HG03175 (cell line): ENCODE data around the gene KLHL15.
"Not testable (repeated sequence)": the region's sequence is repeated elsewhere in the genome, so short reads cannot be mapped to it uniquely, and the experiment has no call there.

Experiments used
- ATAC-seq: cut with Tn5 transposase; IDR thresholded peaks from one replicate; pipeline ENCODE4 v1.9.1; 2021; ENCODE audit warnings: mild to moderate bottlenecking, moderate library complexity; ENCODE audit not compliant: unreplicated experiment

The KLHL15 gene

DNA sequence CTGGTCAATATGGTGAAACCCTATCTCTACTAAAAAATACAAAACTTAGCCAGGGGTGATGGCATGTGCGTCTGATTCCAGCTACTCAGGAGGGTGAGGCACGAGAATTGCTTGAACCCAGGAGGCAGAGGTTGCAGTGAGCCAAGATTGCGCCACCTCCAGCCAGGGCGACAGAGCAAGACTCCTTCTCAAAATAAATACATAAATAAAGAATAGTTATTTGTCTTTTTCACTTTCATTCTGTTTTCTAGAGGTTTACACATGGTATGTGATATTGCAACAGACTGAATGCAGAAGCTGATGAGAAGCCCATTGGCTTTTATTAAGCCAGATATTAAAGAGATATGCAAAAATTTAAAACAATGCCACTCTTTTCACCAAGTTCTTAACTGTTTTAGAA, 8.2 kb downstream of the KLHL15 start:
- no peak for ATAC-seq

DNA sequence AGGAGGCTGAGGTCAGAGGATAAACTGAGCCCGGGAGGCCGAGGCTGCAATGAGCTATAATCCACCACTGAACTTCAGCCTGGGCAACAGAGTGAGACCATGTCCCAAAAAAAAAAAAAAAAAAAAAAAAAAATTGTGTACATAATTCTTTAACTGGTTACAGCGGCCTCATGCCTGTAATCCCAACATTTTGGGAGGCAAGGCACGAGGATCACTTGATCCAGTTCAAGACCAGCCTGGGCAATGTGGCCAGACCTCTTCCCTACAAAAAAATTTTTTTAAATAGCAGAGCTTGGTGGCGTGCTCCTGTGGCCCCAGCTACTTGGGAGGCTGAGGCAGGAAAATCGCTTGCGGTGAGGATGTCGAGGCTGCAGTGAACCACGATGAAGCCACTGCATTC, 9.3 kb downstream of the KLHL15 start:
- ATAC-seq = no peak

DNA sequence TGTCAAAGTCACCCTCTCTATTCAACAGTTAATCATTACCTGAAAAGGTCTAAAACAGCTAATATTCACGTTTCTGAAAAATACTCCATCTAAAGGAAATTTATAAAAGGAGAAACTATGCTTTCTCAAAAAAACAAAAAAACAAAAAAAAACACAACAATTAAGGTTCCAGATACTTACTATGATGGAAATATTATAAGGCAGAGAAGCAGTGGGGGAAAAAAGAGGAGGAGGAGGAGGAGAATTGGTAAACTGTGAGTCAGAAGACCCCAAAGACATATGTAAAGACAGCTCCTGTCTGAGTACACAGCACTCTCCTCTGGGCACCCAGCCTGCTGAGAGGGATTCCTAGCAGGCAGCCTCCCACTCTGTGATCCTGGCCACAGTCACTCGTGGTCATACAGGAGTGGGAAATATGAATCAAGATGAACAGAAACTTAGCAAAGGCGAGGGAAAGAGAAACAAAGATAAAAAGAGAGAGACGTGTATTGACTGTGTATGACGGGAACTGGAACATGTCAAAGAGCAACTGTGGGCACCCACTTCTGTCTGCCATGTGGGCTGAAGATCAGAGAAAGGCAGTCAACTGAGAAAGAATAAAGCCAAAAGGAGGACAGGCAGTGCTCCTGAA, 12.5 kb downstream of the KLHL15 start:
- peak; percentile 69 for ATAC-seq

- no peak for ATAC-seq
Measured at GRCh38 chrX:24012266-24012665, 14.7 kb downstream of the KLHL15 start.

DNA sequence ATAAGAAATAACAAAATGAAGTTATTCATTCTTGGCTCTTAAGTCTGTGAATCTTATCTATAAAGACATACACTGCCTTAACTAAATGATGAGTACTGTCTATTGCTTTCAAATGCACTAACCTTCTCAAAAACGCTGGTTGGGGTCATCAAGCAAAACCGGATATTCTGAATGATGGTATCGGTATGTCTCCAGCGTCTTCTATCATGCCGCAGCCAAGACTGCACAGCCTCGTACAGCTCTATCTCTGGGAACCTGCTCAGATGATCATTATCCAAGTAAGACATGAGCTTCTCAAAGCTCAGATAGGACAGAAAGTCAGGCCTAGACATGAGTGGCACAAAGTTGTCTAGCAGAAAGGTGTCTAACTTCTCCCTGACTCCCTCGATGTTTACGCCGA, 21.1 kb downstream of the KLHL15 start:
- ATAC-seq = no peak

- ATAC-seq = no peak
Measured at GRCh38 chrX:24005028-24005427, 22.0 kb downstream of the KLHL15 start.

DNA sequence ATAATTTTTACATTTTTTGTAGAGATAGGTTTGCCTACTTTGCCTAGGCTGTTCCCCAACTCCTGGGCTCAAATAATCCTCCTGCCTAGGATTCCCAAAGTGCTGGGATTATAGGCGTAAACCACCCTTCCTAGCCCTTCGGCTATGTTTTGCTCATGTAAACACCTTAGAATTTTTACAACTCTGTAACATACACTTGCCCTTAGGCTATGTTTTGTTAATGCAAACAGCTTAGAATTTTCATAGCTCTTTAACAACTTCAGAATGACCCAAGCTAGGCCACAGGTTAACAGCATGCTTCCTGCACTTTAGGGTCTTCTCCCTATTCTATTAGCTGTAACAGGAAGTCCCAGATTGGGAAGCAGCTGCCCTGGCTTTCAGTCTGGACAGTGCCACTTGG, 24.2 kb downstream of the KLHL15 start:
- no peak for ATAC-seq

DNA sequence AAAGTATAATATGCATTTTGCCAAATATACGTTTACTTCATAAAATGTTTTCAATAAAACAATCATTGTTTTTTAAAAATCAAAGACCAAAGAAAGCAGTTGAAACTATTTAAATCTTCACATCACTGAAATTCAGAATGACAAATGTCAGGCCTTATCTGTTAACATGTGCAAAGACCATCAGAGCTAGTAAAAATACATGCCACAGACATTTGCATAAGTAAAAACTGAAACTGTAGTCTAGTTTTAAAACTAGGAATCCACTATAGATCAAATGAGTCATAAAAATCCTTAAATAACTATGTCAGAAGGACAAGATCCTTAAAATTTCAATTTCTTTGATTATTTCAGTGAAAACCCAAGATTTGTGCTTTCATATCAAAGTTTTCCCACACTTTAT, 24.8 kb downstream of the KLHL15 start:
- ATAC-seq = no peak

GRCh38 chrX:23999671-24000070, 27.3 kb downstream of the KLHL15 start:
- ATAC-seq = no peak

DNA sequence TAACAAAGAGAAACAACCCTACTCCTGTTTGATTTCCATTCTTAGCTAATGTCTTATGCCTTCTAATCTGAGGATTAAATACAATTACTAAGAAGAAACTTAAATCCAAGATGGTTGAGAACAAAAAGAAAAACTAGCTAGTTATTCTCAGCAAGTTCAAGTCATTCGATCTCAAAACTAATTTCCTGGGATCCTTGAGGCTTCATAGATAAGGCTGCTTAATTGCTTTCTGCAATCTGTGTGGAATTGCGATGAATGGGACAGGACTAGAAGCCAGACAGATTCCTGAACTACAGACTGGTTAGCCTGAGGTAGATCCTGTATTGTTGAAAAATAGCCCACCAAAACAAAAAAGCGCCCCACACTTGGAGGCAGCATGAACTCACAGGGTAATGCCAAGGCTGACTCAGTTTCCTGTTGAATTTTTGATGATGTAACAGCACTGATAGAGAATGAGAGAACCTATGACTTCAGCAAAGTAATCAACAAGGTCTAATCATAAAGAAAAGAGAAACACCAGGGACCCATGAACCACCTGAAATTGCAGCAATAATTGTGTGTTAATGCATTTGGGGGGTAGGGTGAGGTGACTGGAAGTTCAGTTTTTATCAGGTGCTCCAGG, 33.9 kb downstream of the KLHL15 start:
- no peak for ATAC-seq

DNA sequence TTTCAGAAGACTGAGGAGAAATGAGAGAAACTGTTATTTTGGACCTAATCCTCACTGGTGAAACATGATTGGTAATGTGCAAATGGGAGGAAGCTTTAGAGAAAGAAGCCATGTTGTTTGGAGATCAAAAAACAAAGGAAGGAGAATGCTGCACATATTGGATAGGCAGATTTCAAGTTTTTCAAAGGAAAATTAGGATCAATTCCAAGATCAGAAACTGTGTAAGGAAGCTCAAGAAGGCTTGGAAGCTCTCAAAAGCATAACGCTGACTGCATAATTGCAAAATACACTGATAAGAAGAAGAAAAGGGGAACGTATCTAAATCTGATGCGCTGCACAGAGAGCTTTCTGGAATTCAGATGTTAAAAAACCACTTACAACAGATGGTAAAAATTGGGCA, 34.6 kb downstream of the KLHL15 start:
- ATAC-seq = no peak

GRCh38 chrX:23990455-23990854, 36.5 kb downstream of the KLHL15 start:
- no peak for ATAC-seq

- ATAC-seq = no peak
Measured at GRCh38 chrX:23989689-23990088, 37.3 kb downstream of the KLHL15 start.

- ATAC-seq = no peak
Measured at GRCh38 chrX:23982891-23983290, 44.1 kb downstream of the KLHL15 start.

DNA sequence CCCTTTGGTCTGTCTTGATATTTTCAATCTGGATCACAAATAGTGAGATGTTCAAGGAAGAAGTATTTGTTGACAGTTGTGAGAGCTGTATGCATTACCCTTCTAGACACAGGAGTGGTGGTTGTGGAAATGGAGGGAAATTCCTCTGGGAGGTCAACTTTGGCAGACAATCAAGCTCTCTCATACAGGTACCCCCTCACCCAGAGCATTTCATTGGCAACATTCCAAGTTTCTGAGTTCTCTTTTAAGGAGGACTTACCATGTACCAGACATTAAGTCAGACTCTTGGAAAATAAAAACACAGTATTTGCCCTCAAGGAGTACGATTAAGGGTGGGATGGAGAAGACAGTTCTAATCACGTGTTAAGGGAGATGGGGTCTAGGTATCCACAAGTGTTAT, 45.3 kb downstream of the KLHL15 start:
- no peak for ATAC-seq

DNA sequence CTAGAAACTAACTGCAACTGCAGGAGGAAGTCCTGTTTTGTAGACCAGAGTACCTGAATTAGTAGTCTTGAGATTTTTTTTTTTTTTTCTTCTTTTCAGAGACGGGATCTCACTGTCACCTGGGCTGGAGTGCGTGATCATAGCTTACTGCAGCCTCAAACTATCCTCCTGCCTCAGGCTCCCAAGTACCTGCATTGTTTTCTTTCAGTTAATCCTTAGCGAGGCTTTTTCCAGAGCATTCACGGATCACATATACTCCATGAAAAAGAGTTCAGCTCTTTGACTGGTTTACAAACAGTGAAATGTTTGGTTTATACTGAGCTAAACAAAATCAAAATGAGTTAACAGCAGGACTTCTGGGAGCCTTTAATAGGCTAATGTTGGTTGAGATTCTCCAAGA, 45.8 kb downstream of the KLHL15 start:
- no peak for ATAC-seq

GRCh38 chrX:23980011-23980441, 47.0 kb downstream of the KLHL15 start:
- no peak for ATAC-seq

DNA sequence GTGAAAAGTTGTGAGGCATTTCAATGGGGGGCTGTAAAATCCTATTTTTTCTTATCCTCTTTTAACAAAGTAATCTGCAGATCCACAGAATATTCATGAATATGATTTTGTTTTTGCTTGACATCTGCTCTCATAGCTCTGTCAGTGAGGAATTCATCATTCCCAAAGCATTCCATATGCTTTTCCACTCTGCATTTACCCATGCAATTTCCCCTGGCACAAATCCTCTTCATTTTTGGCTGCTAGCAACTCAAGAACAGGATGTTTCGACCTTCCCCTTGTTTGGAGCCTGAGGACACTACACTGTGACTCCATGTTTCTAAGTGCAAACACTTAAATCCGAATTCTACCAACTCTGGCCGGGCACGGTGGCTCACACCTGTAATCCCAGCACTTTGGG, 48.5 kb downstream of the KLHL15 start:
- ATAC-seq = no peak

DNA sequence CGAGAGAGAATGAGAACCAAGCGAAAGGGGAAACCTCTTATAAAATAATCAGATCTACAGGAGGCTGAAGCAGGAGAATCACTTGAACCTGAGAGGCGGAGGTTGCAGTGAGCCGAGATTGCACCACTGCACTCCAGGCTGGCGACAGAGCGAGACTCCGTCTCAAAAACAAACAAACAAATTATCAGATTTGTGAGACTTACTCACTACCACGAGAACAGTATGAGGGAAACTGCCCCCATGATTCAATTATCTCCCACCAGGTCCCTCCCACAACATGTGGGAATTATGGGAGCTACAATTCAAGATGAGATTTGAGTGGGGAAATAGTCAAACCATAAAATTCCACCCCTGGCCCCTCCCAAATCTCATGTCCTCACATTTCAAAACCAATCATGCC, 61.4 kb downstream of the KLHL15 start:
- not testable (repeated sequence) for ATAC-seq

- no peak for ATAC-seq
Measured at GRCh38 chrX:23964191-23964590, 62.8 kb downstream of the KLHL15 start.

DNA sequence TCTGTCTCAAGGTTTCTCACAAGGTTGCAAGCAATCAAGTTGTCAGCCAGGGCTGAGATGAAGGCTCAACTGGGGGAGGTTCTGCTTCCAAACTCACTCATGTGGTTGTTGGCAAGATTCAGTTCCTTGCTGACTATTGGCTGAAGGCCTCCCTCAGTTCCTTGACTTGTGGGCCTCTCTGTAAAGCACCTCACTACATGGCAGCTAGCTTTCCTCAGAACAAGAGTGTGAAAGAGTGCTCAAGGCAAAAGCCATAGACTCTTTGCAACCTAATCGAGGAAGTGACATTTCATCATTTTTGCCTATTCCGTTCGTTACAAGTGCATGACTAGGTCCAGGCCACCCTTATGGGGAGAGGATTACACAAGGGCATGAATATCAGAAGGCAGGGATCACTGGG, 67.2 kb downstream of the KLHL15 start:
- no peak for ATAC-seq

DNA sequence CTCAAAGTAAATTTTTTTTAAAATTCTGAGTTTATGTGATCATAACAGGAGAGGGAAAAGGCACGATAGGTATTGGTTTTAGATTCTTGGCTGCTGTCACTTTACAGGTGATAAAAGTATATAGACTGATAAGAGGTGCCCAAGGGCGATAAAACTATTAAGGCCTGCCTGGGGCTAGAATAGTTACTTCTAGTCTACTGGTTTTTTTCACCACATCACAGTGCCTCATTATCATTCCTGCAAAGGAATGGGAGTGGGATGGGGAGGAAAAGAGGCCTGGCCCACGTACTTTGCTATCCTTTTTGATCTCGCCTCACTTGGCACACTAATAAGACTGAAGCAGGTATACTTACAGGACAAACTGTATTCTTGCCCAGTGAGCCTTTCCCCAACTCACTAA, 72.6 kb downstream of the KLHL15 start:
- ATAC-seq = no peak

DNA sequence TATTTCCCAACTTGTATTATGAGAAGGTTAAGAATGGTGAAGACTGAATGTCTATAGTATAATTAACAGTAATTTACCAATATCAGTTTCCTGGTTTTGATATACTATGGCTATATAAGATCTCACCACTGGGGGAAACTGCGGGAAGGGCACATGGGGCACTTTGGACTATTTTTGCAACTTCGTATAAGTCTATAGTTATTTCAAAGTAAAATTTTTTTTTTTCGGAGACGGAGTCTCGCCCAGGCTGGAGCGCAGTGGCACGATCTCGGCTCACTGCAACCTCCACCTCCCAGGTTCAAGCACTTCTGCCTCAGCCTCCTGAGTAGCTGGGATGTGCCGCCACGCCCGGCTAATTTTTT, 73.1 kb downstream of the KLHL15 start:
- ATAC-seq = no peak
